ENCODE measurements around the gene ZNF212. TPM values are rescaled to one million over a fixed set of nuclear protein-coding genes. Genes with fewer than 3 reads are reported as not detected.

The ZNF212 gene
- total RNA-seq, 2 experiments from 2014 or later: 14.6 to 15.5 TPM

DNA sequence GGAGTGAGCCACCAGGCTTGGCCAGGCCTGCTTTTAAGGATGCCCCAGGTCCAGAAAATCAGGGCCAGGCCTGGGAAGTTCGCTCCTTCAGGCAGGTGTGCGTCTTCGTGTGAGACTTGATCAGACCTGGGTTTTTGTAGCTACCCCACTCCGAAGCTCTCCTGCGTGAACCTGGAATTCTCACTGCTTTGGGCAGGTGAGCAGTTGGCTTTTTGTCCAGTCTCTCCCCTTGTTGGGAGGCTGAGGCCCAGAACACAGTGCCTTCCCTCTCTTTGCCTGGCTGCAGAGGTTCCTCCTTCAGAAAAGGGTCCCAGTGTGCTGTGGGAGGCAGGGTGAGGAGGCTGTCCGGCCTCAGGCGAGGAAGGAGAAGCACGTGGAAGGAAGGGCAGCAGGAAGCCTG lies 49.8 kb downstream of the ZNF212 start:
- H3K4me3 Mint-ChIP-seq: no peak overlapping the region
- H3K4me1 Mint-ChIP-seq: peaks cover 36% of the 10 kb centered on the region
- no peaks in the 10 kb centered on the region for H3K36me3 Mint-ChIP-seq
- DNase-seq: no peak
- no peaks in the 10 kb centered on the region for H3K9me3 Mint-ChIP-seq
- ATAC-seq (ENCODE audit: low read depth): no peak
- no peak overlapping the region for H3K27ac Mint-ChIP-seq
- peaks cover 4% of the 10 kb centered on the region for H3K27me3 Mint-ChIP-seq
- POLR2A ChIA-PET: no interaction called here

DNA sequence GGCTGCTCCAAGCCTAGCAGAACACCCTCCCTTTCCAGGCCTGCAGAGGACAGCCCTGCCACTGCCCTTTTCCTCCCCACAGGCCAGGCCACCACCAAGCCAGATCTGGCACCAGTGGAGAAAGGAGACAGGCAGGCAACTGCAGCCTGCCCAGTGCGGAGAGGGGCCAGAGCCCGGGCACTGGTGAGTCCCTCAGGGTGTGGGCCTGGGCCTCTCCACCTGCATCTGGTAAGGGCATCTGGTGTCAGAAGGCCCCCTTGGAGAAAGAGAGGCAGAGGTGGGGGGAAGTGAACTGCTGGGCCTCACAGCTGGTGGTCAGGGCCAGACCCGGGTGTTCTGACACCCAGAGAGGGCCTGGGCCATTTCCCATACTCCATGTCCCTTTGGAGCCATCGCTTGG lies 50.4 kb downstream of the ZNF212 start:
- Mint-ChIP-seq H3K27ac (no peak overlapping the region), H3K36me3 (no peaks in the 10 kb centered on the region), H3K4me3 (no peak overlapping the region), H3K4me1 (peaks cover 30% of the 10 kb centered on the region), H3K27me3 (peaks cover 4% of the 10 kb centered on the region), H3K9me3 (no peaks in the 10 kb centered on the region)
- POLR2A ChIA-PET: no interaction called here
- DNase-seq (no peak), ATAC-seq (ENCODE audit: low read depth) (no peak)

DNA sequence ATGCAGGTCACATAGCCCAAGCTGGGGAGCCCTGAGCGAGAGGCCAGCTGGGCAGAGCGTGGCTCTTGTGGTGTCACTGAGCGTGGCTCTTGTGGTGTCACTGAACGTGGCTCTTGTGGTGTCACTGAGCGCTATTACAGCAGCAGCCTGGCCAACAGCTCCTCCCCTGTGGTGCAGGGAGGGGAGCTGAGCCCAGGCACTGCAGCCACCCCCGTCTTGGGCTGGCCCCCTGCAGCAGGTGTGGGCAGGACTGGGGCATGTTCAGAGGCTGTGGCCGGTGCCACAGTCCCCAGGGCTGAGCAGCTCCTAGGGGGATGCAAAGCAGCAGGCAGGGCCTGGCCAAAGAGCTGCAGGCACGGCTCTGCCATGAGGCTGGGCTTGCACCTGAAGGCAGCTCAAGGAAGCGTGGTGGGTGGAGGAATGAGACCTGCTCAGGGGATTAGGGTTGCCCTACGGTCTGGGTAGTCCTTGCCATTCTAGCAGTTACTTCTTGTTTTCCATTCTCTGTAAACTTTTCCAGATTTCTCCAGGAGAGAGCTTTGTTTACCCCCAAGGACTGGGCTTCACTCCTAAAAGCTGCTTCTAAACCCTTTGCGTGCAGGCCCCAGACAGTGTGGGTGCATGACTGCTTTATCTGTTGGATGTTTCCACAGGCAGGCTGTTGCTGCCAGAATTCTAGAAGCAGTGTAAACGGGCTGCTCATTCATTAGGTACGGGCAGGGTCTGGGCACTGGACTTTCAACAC lies 51.8 kb downstream of the ZNF212 start:
- Mint-ChIP-seq H3K36me3 (no peaks in the 10 kb centered on the region), H3K27ac (peak overlapping the region; percentile 80), H3K4me1 (peaks cover 22% of the 10 kb centered on the region), H3K4me3 (no peak overlapping the region), H3K9me3 (no peaks in the 10 kb centered on the region), H3K27me3 (no peaks in the 10 kb centered on the region)
- peak; percentile 62 for ATAC-seq (ENCODE audit: low read depth)
- DNase-seq: peak; percentile 62
- POLR2A ChIA-PET: interaction anchor here (0.5 kb wide), 1 partner anchor 169 kb away, joined by 3 read pairs; no protein-coding TSS in a partner anchor

DNA sequence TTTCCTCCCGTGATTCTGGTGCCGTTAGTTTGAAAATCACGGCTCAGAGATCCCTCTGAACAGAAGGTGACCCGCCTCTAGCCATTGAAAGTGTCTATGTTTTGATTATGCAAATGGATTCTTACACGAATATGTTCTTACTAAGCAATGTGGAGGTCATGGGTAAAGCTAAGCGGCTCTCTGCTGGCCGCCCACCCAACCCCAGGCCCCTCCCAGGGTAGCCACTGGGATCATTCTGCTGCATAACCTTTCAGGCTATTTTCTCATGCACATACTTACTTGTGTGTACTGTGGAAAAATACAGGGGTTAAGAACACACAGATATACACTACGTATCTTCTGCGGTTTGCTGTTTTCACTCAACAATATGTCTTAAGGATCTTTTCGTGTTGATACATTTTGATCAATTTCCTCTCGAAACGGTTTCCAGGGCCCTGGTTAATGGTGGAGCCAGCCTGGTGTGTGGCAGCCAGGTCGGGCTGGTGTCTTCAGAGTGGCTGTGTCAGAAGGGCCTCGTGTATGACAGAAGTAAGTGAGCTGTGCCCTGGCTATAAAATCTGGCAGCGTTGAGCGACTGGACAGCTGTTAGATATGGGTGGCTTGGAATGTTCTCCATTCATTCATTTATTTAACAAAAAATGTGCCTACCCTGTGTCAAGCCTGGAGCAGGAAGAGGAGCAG lies 52.5 kb downstream of the ZNF212 start:
- Mint-ChIP-seq H3K9me3 (no peaks in the 10 kb centered on the region), H3K4me1 (peaks cover 16% of the 10 kb centered on the region), H3K27me3 (no peaks in the 10 kb centered on the region), H3K27ac (no peak overlapping the region), H3K36me3 (no peaks in the 10 kb centered on the region), H3K4me3 (no peak overlapping the region)
- DNase-seq (no peak), ATAC-seq (ENCODE audit: low read depth) (no peak)
- POLR2A ChIA-PET: interaction anchor here (0.5 kb wide), 1 partner anchor 170 kb away, joined by 3 read pairs; no protein-coding TSS in a partner anchor

DNA sequence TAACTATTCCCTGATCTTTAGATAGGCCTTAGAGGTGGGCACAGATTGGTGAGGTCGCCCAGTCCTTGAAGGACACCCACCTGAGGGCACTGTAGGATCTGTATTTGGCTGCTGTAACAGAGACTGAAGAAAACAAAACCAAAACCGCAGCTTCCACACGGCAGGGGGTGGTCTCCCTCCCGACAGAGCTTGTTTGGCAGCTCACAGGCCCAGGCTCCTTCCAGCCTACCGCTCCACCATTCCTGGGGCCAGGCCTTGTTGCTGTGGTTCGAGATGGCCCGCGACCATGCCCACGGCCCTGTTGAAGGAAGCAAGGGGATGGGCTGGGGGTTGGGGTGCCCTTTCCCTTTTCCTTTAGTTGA lies 53.0 kb downstream of the ZNF212 start:
- DNase-seq (no peak), ATAC-seq (ENCODE audit: low read depth) (no peak)
- H3K4me3 Mint-ChIP-seq: no peak overlapping the region
- H3K9me3 Mint-ChIP-seq: no peaks in the 10 kb centered on the region
- no peak overlapping the region for H3K27ac Mint-ChIP-seq
- no peaks in the 10 kb centered on the region for H3K36me3 Mint-ChIP-seq
- no peaks in the 10 kb centered on the region for H3K27me3 Mint-ChIP-seq
- H3K4me1 Mint-ChIP-seq: peaks cover 11% of the 10 kb centered on the region
- POLR2A ChIA-PET: no interaction called here

DNA sequence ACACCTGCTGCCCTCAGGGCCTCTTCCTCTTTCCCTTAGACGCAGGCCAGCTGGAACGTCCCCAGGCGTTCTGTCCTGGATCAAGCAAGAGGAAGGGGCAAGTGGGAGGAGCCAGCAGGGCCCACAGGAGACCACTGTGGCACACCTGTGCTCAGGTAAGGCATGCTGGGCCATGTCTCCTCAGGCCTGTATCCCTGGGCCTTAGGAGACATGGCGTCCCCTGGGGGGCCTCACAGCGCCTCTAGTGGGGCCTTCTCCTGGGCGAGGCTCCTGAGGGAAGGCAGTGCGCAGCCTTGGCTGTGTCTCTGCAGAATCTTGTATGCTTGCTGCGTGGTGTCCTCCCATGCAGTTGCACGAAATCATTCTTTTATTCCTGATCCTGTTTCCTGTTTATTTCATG lies 53.9 kb downstream of the ZNF212 start:
- H3K27me3 Mint-ChIP-seq: no peaks in the 10 kb centered on the region
- no peaks in the 10 kb centered on the region for H3K36me3 Mint-ChIP-seq
- no peaks in the 10 kb centered on the region for H3K9me3 Mint-ChIP-seq
- H3K27ac Mint-ChIP-seq: no peak overlapping the region
- no peak overlapping the region for H3K4me3 Mint-ChIP-seq
- POLR2A ChIA-PET: no interaction called here
- ATAC-seq (ENCODE audit: low read depth): no peak
- no peak for DNase-seq
- peaks cover 10% of the 10 kb centered on the region for H3K4me1 Mint-ChIP-seq

DNA sequence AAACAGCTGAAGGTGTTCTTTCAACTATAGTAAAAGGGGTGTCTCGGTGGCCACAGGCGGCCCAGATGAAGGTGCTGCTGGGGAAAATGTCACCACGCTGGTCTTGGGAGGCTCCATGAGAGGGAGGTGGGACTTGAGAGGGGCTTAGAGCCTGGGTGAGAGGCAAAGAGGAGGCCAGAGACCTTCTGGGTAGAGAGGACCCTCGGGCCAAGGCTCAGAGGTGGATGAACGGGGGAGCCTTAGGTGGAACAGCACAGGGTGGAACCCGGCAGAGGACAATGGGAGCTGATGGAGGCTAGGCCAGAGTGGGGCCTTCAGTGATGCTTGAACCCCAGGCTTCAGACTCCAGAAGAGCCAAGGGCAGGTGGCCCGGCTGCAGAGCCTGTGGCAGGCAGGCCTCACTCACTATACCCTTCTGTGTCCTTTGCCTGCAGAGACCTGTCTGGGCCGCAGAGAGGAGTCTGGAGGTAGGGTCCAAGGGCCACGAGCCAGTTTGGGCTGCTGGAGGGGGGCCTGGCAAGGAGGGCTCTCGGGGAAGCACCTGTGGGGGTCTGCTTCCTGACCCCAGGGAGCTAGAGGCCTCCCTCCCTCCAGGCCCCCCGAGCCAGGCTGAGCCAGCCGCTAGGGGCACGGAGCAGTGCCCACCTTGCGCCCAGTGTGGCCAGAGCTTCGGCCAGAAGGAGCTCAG lies 54.6 kb downstream of the ZNF212 start:
- no peaks in the 10 kb centered on the region for H3K27me3 Mint-ChIP-seq
- no peaks in the 10 kb centered on the region for H3K9me3 Mint-ChIP-seq
- H3K27ac Mint-ChIP-seq: no peak overlapping the region
- H3K4me1 Mint-ChIP-seq: peaks cover 10% of the 10 kb centered on the region
- POLR2A ChIA-PET: no interaction called here
- DNase-seq: no peak
- no peak overlapping the region for H3K4me3 Mint-ChIP-seq
- no peak for ATAC-seq (ENCODE audit: low read depth)
- no peaks in the 10 kb centered on the region for H3K36me3 Mint-ChIP-seq

DNA sequence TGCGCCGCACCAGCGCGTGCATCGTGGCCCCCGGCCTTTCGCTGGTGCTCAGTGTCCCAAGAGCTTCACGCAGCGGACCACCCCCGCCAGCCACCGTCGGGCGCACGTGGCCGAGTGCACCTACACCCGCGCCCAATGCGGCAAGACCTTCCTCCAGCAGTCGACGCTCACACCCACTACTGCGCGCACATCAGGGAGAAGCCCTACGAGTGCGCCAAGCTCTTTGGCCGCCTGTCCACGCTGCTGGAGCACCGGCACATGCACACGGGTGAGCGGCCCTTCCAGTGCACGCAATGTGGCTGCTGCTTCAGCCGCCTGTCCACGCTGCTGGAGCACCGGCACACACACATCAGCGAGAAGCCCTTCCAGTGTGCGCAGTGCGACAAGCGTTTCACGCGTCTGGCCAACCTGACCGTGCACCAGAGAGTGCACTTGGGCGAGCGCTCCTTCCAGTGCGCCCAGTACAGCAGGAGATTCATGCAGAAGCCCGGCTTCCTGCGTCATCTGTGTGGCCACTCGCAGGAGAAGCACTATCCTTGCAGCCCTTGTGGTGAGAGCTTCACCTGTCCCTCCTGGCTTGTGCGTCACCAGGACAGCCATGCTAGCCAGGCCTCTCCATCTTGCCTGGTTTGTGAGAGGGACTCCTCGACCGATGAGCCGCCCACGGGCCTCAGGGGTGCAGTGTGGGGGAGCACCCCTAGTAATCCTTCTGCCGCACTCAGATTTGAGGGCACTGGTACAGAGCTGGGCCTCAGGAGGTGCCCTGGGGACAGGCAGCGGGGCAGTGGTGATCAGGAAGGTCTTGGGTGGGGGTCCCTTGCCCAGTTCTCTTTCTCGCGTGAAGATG lies 55.4 kb downstream of the ZNF212 start:
- Mint-ChIP-seq H3K4me3 (no peak overlapping the region), H3K9me3 (no peaks in the 10 kb centered on the region), H3K36me3 (no peaks in the 10 kb centered on the region), H3K4me1 (peaks cover 10% of the 10 kb centered on the region), H3K27me3 (no peaks in the 10 kb centered on the region), H3K27ac (no peak overlapping the region)
- POLR2A ChIA-PET: no interaction called here
- ATAC-seq (ENCODE audit: low read depth) (no peak), DNase-seq (no peak)

DNA sequence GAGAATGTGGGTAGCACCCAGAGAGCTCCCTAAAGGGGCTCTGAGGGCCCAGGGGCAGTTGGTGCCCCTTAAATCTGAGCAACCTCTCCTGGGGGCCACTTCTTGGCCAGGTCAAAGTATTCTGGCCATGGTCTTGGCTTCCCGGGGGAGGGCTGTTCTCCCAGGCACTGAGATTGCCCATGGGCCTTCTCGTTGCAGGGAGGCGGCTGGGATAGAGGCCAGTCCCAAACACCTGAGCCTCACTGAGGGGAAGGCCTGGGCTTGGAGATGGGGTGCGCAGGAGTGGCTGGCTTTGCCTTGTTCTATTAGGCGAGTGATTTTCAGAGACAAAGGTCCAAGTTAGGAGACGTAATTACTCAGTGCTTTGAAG lies 56.0 kb downstream of the ZNF212 start:
- no peaks in the 10 kb centered on the region for H3K36me3 Mint-ChIP-seq
- POLR2A ChIA-PET: no interaction called here
- no peak for ATAC-seq (ENCODE audit: low read depth)
- H3K27me3 Mint-ChIP-seq: no peaks in the 10 kb centered on the region
- no peak overlapping the region for H3K4me3 Mint-ChIP-seq
- peaks cover 10% of the 10 kb centered on the region for H3K4me1 Mint-ChIP-seq
- DNase-seq: no peak
- no peaks in the 10 kb centered on the region for H3K9me3 Mint-ChIP-seq
- H3K27ac Mint-ChIP-seq: no peak overlapping the region

DNA sequence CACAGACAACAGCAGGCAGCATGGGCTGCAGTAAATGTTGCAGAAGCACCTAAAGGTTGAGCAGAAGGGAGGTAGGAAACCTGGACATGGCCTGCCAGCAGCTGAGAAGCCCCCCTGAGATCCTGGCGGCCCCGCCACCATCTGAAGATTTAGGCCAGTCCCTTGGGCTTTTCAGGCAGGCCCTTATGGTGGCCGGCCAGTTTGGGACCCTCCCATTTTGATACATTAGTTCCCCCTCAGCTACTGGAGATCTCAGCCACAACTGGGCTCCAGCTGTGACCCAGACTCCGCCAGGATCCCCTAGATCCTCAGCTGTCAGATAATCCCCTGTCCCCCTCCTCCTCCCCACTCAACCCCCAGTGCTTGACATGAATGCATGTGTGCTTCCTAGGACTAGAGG lies 56.9 kb downstream of the ZNF212 start:
- H3K36me3 Mint-ChIP-seq: no peaks in the 10 kb centered on the region
- ATAC-seq (ENCODE audit: low read depth) (no peak), DNase-seq (no peak)
- no peak overlapping the region for H3K27ac Mint-ChIP-seq
- POLR2A ChIA-PET: interaction anchor here (0.8 kb wide), 1 partner anchor 15 kb away, joined by 5 read pairs; no protein-coding TSS in a partner anchor
- H3K9me3 Mint-ChIP-seq: no peaks in the 10 kb centered on the region
- H3K27me3 Mint-ChIP-seq: no peaks in the 10 kb centered on the region
- H3K4me1 Mint-ChIP-seq: peaks cover 3% of the 10 kb centered on the region
- no peak overlapping the region for H3K4me3 Mint-ChIP-seq

DNA sequence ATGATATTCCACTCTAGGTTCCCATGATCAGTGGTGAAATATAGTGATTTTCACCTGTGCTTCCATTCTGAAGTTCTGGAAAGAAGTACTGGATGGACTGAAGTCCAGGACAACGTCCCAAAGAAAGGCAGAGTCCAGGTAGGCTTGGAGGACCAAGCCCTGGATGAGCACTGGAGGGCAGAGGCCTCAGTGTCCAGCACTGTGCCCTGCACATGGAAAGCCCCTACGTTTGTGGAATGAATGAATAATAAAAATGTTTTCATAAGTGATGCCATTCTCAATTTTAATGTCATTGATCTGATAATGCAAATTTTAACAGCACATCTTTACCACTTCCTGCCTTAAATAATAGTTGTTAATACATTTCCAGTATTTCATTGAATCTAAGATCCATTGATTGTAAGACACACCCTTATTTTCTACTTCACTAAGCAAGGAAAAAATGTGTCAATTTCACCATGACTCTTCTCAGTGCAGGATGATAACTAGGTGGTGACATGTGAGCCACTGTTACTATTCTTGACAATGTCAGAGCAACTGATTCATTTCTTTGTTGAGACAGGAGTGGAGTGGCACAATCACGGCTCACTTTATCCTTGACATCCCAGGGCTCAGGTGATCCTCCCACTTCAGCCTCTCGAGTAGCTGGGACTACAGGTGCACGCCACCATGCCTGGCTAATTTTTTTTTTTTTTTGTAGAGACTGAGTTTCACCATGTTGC lies 57.7 kb downstream of the ZNF212 start:
- POLR2A ChIA-PET: no interaction called here
- Mint-ChIP-seq H3K4me1 (peaks cover 1% of the 10 kb centered on the region), H3K4me3 (no peak overlapping the region), H3K27me3 (no peaks in the 10 kb centered on the region), H3K36me3 (no peaks in the 10 kb centered on the region), H3K9me3 (no peaks in the 10 kb centered on the region), H3K27ac (no peak overlapping the region)
- DNase-seq (no peak), ATAC-seq (ENCODE audit: low read depth) (no peak)

DNA sequence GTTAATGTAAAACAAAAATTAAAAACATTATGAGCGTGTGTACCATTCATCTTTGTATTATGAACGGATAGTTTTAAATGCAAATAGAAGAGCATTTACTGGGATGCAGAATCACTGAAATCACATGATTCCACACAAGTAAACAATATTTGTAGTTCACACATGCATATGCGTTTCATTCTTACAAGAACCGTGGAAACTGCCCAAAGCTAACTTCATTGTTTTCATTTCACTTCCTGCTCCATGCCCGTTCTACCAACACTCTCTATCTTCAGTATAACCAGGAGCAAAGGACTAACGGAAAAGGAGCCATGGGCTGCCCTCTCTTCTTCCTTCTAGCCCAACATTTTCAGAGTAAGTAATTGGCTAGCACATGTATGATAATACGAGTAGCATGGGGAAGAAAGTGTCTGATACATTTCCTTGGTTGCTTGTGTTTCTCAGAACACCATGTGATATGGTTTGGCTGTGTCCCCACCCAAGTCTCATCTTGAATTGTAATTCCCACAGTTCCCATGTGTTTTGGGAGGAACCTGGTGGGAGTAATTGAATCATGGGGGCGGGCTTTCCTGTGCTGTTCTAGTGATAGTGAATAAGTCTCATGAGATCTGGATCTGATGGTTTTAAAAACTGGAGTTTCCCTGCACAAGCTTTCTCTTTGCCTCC lies 61.3 kb downstream of the ZNF212 start:
- Mint-ChIP-seq H3K36me3 (no peaks in the 10 kb centered on the region), H3K27me3 (no peaks in the 10 kb centered on the region), H3K4me3 (no peak overlapping the region), H3K4me1 (peaks cover 1% of the 10 kb centered on the region), H3K9me3 (no peaks in the 10 kb centered on the region), H3K27ac (no peak overlapping the region)
- DNase-seq (no peak), ATAC-seq (ENCODE audit: low read depth) (no peak)
- POLR2A ChIA-PET: no interaction called here

Measured in activated naive CD8-positive, alpha-beta T cell treated with anti-CD3 and anti-CD28 coated beads, Interleukin-2, amount 10 ng/mL, durations not matched to agents 7 days and 5 days (primary cell).